Activated CD8-positive, alpha-beta T cell treated with anti-CD3 and anti-CD28 coated beads for 36 hours (primary cell): Measurements from ENCODE around the gene BHLHE40. TPM values are rescaled to one million over a fixed set of nuclear protein-coding genes. Genes with fewer than 3 reads are reported as not detected.
"Not testable (repeated sequence)": the region's sequence is repeated elsewhere in the genome, so short reads cannot be mapped to it uniquely, and the experiment has no call there.

Experiments used
- ATAC-seq: fragments of 200-7000 bp; cut with Tn5 transposase; one replicate; pipeline ENCODE4 v1.10.0; 2021; ENCODE audit warnings: mild to moderate bottlenecking, moderate library complexity
- CTCF ChIA-PET: fragments of 350-600 bp; sonication (Branson Sonifier 250); formaldehyde crosslinking; loops from one replicate; lab custom pipeline; 2021; ENCODE audit warnings: antibody characterized with exemption; lab: Charles Lee
- POLR2A ChIA-PET: fragments of 350-600 bp; sonication (Branson Sonifier 250); formaldehyde crosslinking; loops from one replicate; lab custom pipeline; 2021; ENCODE audit warnings: antibody characterized with exemption; lab: Charles Lee
- DNase-seq: peaks from one replicate; pipeline ENCODE4 v3.0.0-alpha.2; 2020
- H3K27ac Mint-ChIP-seq: one replicate; pipeline ENCODE4 v1.8.0; 2021; ENCODE audit warnings: mild to moderate bottlenecking, mixed read lengths
- H3K27me3 Mint-ChIP-seq: one replicate; pipeline ENCODE4 v1.8.0; 2021; ENCODE audit warnings: mixed read lengths
- H3K36me3 Mint-ChIP-seq: one replicate; pipeline ENCODE4 v1.8.0; 2021; ENCODE audit warnings: low read depth, mixed read lengths
- H3K4me1 Mint-ChIP-seq: one replicate; pipeline ENCODE4 v1.8.0; 2021; ENCODE audit warnings: low read depth, mixed read lengths
- H3K4me3 Mint-ChIP-seq: one replicate; pipeline ENCODE4 v1.8.0; 2021; ENCODE audit warnings: mild to moderate bottlenecking, moderate library complexity, mixed read lengths
- H3K9me3 Mint-ChIP-seq: one replicate; pipeline ENCODE4 v1.8.0; 2021; ENCODE audit warnings: mixed read lengths
- intact Hi-C: fragments of 100-400 bp; cut with micrococcal nuclease; formaldehyde crosslinking; loops from one replicate; pipeline ENCODE4 v1.10.0; 2022
- total RNA-seq, 2 experiments: library from RNA; stranded (reverse); gene quantifications; one replicate each; pipeline ENCODE4 v1.2.3, GENCODE V29; 2021
- TF ChIP-seq, protein P1 (sequence below): fragments of 200-600 bp; IDR thresholded peaks from one replicate; pipeline ENCODE4 v1.8.0; 2022; ENCODE audit warnings: antibody characterized with exemption, mild to moderate bottlenecking

The BHLHE40 gene
- total RNA-seq, 2 experiments from 2014 or later: 456 to 470 TPM

DNA sequence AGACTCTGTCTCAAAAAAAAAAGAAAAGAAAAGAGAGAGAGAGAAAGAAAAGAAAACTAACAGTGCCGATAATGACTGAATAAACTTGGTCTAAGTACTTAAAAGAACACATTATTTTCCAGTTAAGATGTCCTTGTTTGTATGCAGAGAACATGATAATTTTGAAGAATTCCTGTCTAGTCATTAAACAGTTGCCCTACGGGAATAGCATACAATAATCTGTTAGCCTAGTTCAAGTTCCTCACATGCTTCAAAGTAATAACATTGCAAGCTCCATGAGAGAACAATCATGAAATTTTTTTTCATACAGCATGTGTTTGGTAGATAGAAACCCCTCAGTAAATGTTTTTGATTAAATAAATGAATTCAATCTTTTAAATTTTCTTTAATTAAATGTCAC is 23.1 kb upstream of the BHLHE40 start:
- Mint-ChIP-seq H3K4me1 (no peaks in the 10 kb centered on the region), H3K27ac (no peak overlapping the region), H3K36me3 (no peaks in the 10 kb centered on the region), H3K27me3 (no peaks in the 10 kb centered on the region), H3K9me3 (peaks cover 8% of the 10 kb centered on the region), H3K4me3 (no peak overlapping the region)
- intact Hi-C loops: no loop called here
- DNase-seq: no peak
- TF ChIP-seq, protein P1, sequence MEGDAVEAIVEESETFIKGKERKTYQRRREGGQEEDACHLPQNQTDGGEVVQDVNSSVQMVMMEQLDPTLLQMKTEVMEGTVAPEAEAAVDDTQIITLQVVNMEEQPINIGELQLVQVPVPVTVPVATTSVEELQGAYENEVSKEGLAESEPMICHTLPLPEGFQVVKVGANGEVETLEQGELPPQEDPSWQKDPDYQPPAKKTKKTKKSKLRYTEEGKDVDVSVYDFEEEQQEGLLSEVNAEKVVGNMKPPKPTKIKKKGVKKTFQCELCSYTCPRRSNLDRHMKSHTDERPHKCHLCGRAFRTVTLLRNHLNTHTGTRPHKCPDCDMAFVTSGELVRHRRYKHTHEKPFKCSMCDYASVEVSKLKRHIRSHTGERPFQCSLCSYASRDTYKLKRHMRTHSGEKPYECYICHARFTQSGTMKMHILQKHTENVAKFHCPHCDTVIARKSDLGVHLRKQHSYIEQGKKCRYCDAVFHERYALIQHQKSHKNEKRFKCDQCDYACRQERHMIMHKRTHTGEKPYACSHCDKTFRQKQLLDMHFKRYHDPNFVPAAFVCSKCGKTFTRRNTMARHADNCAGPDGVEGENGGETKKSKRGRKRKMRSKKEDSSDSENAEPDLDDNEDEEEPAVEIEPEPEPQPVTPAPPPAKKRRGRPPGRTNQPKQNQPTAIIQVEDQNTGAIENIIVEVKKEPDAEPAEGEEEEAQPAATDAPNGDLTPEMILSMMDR: no peak
- no peak for ATAC-seq
- ChIA-PET POLR2A (no interaction called here), CTCF (interaction anchor here (0.6 to 4.0 kb wide), 3 partner anchors 20 to 230 kb away, joined by 3 to 15 read pairs (median 5); no protein-coding TSS in a partner anchor)

GRCh38 chr3:4956738-4957137 is 22.5 kb upstream of the BHLHE40 start:
- H3K27ac Mint-ChIP-seq: no peak overlapping the region
- DNase-seq (no peak), ATAC-seq (no peak)
- peaks cover 8% of the 10 kb centered on the region for H3K9me3 Mint-ChIP-seq
- intact Hi-C loops: no loop called here
- no peaks in the 10 kb centered on the region for H3K4me1 Mint-ChIP-seq
- TF ChIP-seq, protein P1: no peak
- CTCF ChIA-PET: interaction anchor here (0.7 to 4.0 kb wide), 2 partner anchors 19 to 245 kb away, joined by 3 to 15 read pairs; no protein-coding TSS in a partner anchor
- POLR2A ChIA-PET: no interaction called here
- H3K27me3 Mint-ChIP-seq: no peaks in the 10 kb centered on the region
- H3K4me3 Mint-ChIP-seq: no peak overlapping the region
- H3K36me3 Mint-ChIP-seq: no peaks in the 10 kb centered on the region

DNA sequence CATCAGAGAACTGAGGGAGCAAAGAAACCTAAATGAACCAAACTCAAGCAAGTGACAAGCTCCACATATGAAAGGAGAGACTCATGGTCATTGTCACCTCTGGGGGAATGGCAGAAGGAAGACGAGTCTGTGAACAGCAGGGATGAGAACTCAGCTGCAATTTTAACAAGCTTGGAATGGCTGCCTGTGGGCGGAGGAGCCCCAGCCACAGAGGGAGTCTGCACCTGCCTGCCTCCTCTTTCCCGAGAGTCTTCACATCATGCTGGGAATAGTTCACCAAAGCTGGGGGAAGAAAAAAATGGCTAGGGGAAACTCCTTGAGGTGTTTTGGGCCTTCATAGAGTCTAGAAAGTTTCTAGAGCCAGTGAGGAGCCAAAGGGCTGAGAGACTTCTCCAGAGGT is 21.3 kb upstream of the BHLHE40 start:
- TF ChIP-seq, protein P1: no peak
- no peak overlapping the region for H3K27ac Mint-ChIP-seq
- ChIA-PET CTCF (interaction anchor here (1.1 to 4.0 kb wide), 4 partner anchors 18 to 246 kb away, joined by 3 to 15 read pairs (median 6); no protein-coding TSS in a partner anchor), POLR2A (interaction anchor here (1.4 kb wide), 1 partner anchor 22 kb away, joined by 4 read pairs; no protein-coding TSS in a partner anchor)
- no peak overlapping the region for H3K4me3 Mint-ChIP-seq
- no peaks in the 10 kb centered on the region for H3K36me3 Mint-ChIP-seq
- H3K27me3 Mint-ChIP-seq: no peaks in the 10 kb centered on the region
- H3K9me3 Mint-ChIP-seq: peaks cover 8% of the 10 kb centered on the region
- DNase-seq (no peak), ATAC-seq (no peak)
- intact Hi-C loops: no loop called here
- no peaks in the 10 kb centered on the region for H3K4me1 Mint-ChIP-seq

DNA sequence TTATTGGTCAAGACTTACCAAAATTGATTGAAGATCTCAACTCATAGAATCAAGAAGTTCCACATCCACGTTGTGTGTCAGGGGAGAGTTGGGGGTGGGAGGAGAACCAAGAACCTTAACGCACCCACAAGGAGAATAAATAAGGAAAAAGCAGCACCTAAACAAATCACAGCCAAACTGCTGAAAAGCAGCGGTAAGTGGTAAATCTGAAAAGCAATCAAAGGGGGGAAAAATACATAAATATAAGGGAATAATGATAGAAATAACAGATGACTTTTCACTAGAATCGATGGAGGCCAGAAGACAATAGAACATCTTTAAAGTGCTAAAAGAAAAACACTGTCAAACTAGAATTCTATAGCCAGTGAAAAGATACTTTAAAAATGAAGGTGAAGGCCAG is 20.1 kb upstream of the BHLHE40 start:
- H3K27ac Mint-ChIP-seq: no peak overlapping the region
- intact Hi-C loops: no loop called here
- no peaks in the 10 kb centered on the region for H3K36me3 Mint-ChIP-seq
- DNase-seq (no peak), ATAC-seq (no peak)
- POLR2A ChIA-PET: no interaction called here
- H3K27me3 Mint-ChIP-seq: no peaks in the 10 kb centered on the region
- H3K4me1 Mint-ChIP-seq: no peaks in the 10 kb centered on the region
- H3K4me3 Mint-ChIP-seq: no peak overlapping the region
- peaks cover 8% of the 10 kb centered on the region for H3K9me3 Mint-ChIP-seq
- TF ChIP-seq, protein P1: no peak
- CTCF ChIA-PET: interaction anchor here (0.6 to 4.0 kb wide), 2 partner anchors 17 to 162 kb away, joined by 3 to 15 read pairs; no protein-coding TSS in a partner anchor

DNA sequence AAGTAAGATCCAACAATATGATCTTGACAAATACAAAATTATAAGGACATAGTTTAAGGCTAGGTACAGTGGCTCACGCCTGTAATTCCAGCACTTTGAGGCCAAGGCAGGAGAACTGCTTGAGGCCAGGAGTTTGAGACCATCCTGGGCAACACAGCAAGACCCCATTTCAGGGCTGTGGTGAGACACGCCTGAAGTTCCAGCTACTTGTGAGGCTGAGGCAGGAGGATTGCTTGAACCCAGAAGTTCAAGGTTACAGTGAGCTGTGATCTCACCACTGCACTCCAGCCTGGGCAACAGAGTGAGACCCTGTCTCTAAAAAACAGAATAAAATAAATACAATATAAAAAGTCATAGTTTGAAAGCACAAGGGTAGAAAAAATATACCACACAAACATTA is 17.4 kb upstream of the BHLHE40 start:
- POLR2A ChIA-PET, H3K4me3 Mint-ChIP-seq, DNase-seq, CTCF ChIA-PET, ATAC-seq, H3K27ac Mint-ChIP-seq, intact Hi-C loops, H3K27me3 Mint-ChIP-seq, H3K36me3 Mint-ChIP-seq: not testable (repeated sequence)
- Mint-ChIP-seq H3K4me1 (peaks cover 17% of the 10 kb centered on the region), H3K9me3 (peaks cover 16% of the 10 kb centered on the region)
